Keratinocyte (primary cell): ENCODE results near the gene FMR1.

ENCODE experiments used
- CTCF ChIP-seq, 3 experiments: IDR thresholded peaks in 1 of 3; conservative IDR thresholded peaks in 1 of 3; optimal IDR thresholded peaks in 1 of 3; 2 replicates in 2 of 3; 3 replicates in 1 of 3; pipeline versions ENCODE3 to v1.5.1; 2011; ENCODE audit warnings: low read length in 3 of 3, mild to moderate bottlenecking in 3 of 3, moderate library complexity in 2 of 3, control low read depth in 1 of 3, inconsistent platforms in 1 of 3; ENCODE audit not compliant: insufficient read depth in 2 of 3; ENCODE audit errors: extremely low read depth in 1 of 3
- EZH2 ChIP-seq: IDR thresholded peaks from one replicate; pipeline ENCODE4 v1.6.1; 2012; ENCODE audit warnings: inconsistent platforms, mild to moderate bottlenecking, low read length, moderate library complexity

DNA sequence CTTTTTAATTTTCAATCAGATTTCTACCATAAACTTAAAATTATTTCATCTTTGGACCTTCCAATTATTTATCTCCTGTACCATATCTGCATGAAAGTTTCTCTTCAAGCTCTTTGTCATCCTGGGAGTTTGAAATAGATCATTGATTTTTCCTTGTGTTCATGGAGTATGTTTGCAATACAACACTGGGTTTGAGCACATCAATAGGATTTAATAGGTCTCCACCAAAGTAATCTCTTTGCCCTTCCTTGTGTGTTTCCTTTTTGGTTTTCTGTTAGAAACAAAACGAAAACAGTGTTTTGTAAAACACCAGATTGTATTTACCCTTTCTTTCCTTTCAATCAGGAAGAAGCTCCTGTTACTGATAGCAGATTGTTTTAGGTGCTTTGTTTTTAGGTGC lies 11.9 kb downstream of the FMR1 start:
- no peak for TF ChIP-seq EZH2
- TF ChIP-seq CTCF (optimal IDR thresholded peaks at IDR 0.05 in 1 of 3, IDR thresholded peaks at IDR 0.05 in 1 of 3, conservative IDR thresholded peaks at IDR 0.05 in 1 of 3; ENCODE audit: extremely low read depth in 1 of 3, insufficient read depth in 2 of 3, low read length in 3 of 3): no peak
